Measurements from ENCODE around the gene ALG10. TPM values are rescaled to one million over a fixed set of nuclear protein-coding genes. Genes with fewer than 3 reads are reported as not detected.

ALG10 gene, protein sequence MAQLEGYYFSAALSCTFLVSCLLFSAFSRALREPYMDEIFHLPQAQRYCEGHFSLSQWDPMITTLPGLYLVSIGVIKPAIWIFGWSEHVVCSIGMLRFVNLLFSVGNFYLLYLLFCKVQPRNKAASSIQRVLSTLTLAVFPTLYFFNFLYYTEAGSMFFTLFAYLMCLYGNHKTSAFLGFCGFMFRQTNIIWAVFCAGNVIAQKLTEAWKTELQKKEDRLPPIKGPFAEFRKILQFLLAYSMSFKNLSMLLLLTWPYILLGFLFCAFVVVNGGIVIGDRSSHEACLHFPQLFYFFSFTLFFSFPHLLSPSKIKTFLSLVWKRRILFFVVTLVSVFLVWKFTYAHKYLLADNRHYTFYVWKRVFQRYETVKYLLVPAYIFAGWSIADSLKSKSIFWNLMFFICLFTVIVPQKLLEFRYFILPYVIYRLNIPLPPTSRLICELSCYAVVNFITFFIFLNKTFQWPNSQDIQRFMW
- total RNA-seq (2021; ENCODE audit: unreplicated experiment) (9.6 TPM), Bru-seq, nascent RNA (percentile 75 among the genes with signal in this experiment), BruChase-seq, experiment 1, labeled RNA remaining after a 6-hour chase (percentile 91 among the genes with signal in this experiment), BruChase-seq, experiment 2, labeled RNA remaining after a 2-hour chase (percentile 89 among the genes with signal in this experiment)
- polyA plus RNA-seq (2012), result 2.8 and 5.1 TPM in 2 replicates
- long read RNA-seq, partial matches to known transcripts, result 0 of 4 reads
- long read RNA-seq, other reads (novel, unspliced or antisense), result 1 of 4 reads

DNA sequence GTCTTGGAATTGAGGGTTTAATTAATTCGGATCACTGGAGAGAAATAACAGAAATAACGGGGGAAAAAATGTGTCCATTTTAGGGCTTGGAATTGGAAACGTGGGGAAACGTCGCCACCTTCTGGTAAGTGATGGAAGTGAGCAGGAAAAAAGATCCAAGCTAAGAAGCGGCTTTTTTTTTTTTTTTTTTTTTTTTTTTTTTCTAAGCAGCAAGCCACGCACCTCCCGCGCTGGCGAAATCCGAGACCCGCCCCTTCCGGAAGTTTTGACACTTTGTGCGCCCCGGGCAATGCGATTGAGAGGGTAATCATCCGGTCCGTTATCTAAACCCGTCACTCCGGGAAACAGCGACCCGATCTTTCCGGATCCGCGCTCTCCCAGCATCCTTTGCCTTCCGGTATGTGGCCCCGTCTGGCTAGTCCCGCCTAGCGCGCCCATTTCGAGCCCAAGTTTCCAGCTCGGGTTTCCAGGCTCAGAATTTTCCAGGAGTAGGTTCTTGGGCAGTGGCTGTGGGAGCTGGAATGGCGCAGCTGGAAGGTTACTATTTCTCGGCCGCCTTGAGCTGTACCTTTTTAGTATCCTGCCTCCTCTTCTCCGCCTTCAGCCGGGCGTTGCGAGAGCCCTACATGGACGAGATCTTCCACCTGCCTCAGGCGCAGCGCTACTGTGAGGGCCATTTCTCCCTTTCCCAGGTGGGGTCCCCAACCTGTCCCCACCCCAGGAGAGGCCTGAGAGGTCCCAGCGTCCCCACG, at the start of gene ALG10:
TSS of gene ALG10 (plus strand) at position 418 of the 752 bp plus-strand sequence. CDS start at position 522, 104 bp downstream.
- peak; percentile 93 for DNase-seq (ENCODE audit: low read depth, low spot score)
- Histone ChIP-seq H3K79me2 (ENCODE audit: insufficient read depth, low read length) (peaks cover 6% of the 10 kb centered on the region; the same call in 1 of the 2 replicates), H3K9me3 (ENCODE audit: control insufficient read depth in 1 of 2, insufficient read depth in 1 of 2, low read depth in 1 of 2, low read length in 2 of 2) (no peaks in the 10 kb centered on the region), H3K4me2 (ENCODE audit: low read length) (peak within 1 kb of the TSS; percentile 89), H4K20me1 (ENCODE audit: insufficient read depth) (no peaks in the 10 kb centered on the region), H2AFZ (ENCODE audit: low read depth, low read length, poor library complexity, severe bottlenecking) (peak within 1 kb of the TSS; percentile 92), H3K4me1 (ENCODE audit: control insufficient read depth in 1 of 2, insufficient read depth in 2 of 2, low read length in 2 of 2) (peaks cover 0 to 8% of the 10 kb centered on the region in 2 experiments; a peak in 2 of 4 replicates), H3K9ac (ENCODE audit: low read length) (peak within 1 kb of the TSS; percentile 91), H3K9me2 (ENCODE audit: insufficient read depth) (no peaks in the 10 kb centered on the region), H3K27ac (ENCODE audit: low read depth, low read length) (peak within 1 kb of the TSS; percentile 49), H3K27me3 (ENCODE audit: insufficient read depth, low read length) (no peaks in the 10 kb centered on the region), H3K36me3 (ENCODE audit: control insufficient read depth in 1 of 2, insufficient read depth in 2 of 2, low read length in 2 of 2) (no peaks in the 10 kb centered on the region; a peak in 1 of 4 replicates), H3K4me3 (replicated peaks in 1 of 2; ENCODE audit: low read depth in 1 of 2, low read length in 2 of 2) (peak within 1 kb of the TSS; percentile 79 to 87)
- peak; percentile 100 for ATAC-seq
- RAD21 ChIA-PET (ENCODE audit: low non-redundant PET in 1 of 2, low total read pairs in 2 of 2, uncharacterized antibody in 2 of 2, unreplicated experiment in 2 of 2), result interaction anchor here (0.9 to 1.7 kb wide), 3 partner anchors 1075 to 1266 kb away, joined by 3 to 11 read pairs (median 9); partner anchors contain the start of gene YARS2 (in 2 of the 2)
- BruUV-seq (replicated peaks), result no TSS peak
- POLR2A ChIA-PET, result interaction anchor here (0.5 to 2.9 kb wide), 2 partner anchors 1050 to 1266 kb away, joined by 3 to 15 read pairs; partner anchors contain the start of gene YARS2
- intact Hi-C loops (cut with micrococcal nuclease), result loop anchor here (1.0 to 10.0 kb wide), 4 partner anchors 1071 to 1657 kb away; partner anchors contain the start of gene DNM1L
- CTCF ChIA-PET, result interaction anchor here (0.6 to 2.2 kb wide), 3 partner anchors 1075 to 1710 kb away, joined by 3 to 44 read pairs (median 12); partner anchors contain the start of gene YARS2
- TF ChIP-seq YY1 (IDR thresholded peaks at IDR 0.05; ENCODE audit: extremely low read depth, insufficient replicate concordance, low read depth, low read length) (peak; percentile 64), POLR2A (IDR thresholded peaks at IDR 0.05; ENCODE audit: borderline replicate concordance, extremely low read depth, insufficient read depth, insufficient read length) (no peak), ZFX (IDR thresholded peaks at IDR 0.05) (no peak), EZH2 (IDR thresholded peaks at IDR 0.05) (no peak), ZNF274 (IDR thresholded peaks at IDR 0.05; ENCODE audit: low read depth, low read length) (no peak), ELF1 (IDR thresholded peaks at IDR 0.05; ENCODE audit: borderline replicate concordance, low read depth) (peak; percentile 63), SRF (IDR thresholded peaks at IDR 0.05; ENCODE audit: low read depth) (peak; percentile 71; the same call in 1 of the 2 replicates), EZH2phosphoT487 (IDR thresholded peaks at IDR 0.05; ENCODE audit: borderline replicate concordance) (no peak), TCF7L2 (IDR thresholded peaks at IDR 0.05; ENCODE audit: borderline replicate concordance, extremely low read depth, insufficient read depth, insufficient read length) (peak; percentile 58), SIN3A (IDR thresholded peaks at IDR 0.05; ENCODE audit: low read depth) (peak; percentile 61; the same call in 1 of the 2 replicates), CEBPB (IDR thresholded peaks at IDR 0.05; ENCODE audit: low read depth) (peak; percentile 54; the same call in 1 of the 2 replicates), RAD21 (IDR thresholded peaks at IDR 0.05; ENCODE audit: low read depth) (peak; percentile 86)
- TF ChIP-seq, protein P1, sequence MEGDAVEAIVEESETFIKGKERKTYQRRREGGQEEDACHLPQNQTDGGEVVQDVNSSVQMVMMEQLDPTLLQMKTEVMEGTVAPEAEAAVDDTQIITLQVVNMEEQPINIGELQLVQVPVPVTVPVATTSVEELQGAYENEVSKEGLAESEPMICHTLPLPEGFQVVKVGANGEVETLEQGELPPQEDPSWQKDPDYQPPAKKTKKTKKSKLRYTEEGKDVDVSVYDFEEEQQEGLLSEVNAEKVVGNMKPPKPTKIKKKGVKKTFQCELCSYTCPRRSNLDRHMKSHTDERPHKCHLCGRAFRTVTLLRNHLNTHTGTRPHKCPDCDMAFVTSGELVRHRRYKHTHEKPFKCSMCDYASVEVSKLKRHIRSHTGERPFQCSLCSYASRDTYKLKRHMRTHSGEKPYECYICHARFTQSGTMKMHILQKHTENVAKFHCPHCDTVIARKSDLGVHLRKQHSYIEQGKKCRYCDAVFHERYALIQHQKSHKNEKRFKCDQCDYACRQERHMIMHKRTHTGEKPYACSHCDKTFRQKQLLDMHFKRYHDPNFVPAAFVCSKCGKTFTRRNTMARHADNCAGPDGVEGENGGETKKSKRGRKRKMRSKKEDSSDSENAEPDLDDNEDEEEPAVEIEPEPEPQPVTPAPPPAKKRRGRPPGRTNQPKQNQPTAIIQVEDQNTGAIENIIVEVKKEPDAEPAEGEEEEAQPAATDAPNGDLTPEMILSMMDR (IDR thresholded peaks at IDR 0.05 in 2 of 3, conservative IDR thresholded peaks at IDR 0.05 in 1 of 3; ENCODE audit: borderline replicate concordance in 1 of 3, insufficient read depth in 1 of 3, low read depth in 2 of 3, low read length in 2 of 3), result peak; percentile 57 to 67 (median 62)
- TF ChIP-seq, protein P2, sequence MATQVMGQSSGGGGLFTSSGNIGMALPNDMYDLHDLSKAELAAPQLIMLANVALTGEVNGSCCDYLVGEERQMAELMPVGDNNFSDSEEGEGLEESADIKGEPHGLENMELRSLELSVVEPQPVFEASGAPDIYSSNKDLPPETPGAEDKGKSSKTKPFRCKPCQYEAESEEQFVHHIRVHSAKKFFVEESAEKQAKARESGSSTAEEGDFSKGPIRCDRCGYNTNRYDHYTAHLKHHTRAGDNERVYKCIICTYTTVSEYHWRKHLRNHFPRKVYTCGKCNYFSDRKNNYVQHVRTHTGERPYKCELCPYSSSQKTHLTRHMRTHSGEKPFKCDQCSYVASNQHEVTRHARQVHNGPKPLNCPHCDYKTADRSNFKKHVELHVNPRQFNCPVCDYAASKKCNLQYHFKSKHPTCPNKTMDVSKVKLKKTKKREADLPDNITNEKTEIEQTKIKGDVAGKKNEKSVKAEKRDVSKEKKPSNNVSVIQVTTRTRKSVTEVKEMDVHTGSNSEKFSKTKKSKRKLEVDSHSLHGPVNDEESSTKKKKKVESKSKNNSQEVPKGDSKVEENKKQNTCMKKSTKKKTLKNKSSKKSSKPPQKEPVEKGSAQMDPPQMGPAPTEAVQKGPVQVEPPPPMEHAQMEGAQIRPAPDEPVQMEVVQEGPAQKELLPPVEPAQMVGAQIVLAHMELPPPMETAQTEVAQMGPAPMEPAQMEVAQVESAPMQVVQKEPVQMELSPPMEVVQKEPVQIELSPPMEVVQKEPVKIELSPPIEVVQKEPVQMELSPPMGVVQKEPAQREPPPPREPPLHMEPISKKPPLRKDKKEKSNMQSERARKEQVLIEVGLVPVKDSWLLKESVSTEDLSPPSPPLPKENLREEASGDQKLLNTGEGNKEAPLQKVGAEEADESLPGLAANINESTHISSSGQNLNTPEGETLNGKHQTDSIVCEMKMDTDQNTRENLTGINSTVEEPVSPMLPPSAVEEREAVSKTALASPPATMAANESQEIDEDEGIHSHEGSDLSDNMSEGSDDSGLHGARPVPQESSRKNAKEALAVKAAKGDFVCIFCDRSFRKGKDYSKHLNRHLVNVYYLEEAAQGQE (IDR thresholded peaks at IDR 0.05; ENCODE audit: low read depth), result no peak
- TF ChIP-seq, protein P3, sequence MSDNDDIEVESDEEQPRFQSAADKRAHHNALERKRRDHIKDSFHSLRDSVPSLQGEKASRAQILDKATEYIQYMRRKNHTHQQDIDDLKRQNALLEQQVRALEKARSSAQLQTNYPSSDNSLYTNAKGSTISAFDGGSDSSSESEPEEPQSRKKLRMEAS (IDR thresholded peaks at IDR 0.05), result peak; percentile 74
- TF ChIP-seq, protein P4, sequence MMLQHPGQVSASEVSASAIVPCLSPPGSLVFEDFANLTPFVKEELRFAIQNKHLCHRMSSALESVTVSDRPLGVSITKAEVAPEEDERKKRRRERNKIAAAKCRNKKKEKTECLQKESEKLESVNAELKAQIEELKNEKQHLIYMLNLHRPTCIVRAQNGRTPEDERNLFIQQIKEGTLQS (IDR thresholded peaks at IDR 0.05), result no peak
